Activated CD4-positive, CD25-positive, alpha-beta regulatory T cell (primary cell): Measurements from ENCODE around the gene PTPN6.
A peak's percentile ranks its signal among the peaks of the same experiment; 100 is the strongest.

Experiments
- DNase-seq, 4 experiments: peaks; one replicate each; lab custom pipeline; 2025; lab: John Stamatoyannopoulos, UW

PTPN6 gene

DNA sequence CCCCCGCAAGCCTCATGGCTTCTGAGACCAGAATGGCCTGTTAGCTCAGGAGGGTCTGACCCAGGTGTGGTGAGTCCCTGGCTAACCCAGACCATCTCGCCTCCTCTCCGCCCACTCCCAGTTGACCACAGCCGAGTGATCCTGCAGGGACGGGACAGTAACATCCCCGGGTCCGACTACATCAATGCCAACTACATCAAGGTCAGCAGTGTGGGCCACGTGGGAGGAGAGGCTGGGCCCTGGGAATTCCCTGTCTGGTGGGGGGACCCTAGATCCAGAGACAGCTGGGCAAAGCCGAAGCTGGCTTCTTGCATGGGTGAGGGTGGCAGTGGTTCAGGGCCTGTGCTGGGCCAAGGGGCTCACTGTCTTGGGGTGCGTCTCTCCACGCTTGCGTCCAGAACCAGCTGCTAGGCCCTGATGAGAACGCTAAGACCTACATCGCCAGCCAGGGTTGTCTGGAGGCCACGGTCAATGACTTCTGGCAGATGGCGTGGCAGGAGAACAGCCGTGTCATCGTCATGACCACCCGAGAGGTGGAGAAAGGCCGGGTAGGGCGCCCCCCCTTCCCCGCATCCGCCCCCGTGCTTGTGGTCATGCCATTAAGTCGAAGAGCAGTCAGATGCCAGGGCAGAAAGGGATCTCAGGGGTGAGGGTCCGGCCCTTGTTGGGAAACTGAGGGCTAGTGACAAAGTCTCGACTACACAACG is 5.0 kb downstream of the PTPN6 start:
- DNase-seq: no peak

DNA sequence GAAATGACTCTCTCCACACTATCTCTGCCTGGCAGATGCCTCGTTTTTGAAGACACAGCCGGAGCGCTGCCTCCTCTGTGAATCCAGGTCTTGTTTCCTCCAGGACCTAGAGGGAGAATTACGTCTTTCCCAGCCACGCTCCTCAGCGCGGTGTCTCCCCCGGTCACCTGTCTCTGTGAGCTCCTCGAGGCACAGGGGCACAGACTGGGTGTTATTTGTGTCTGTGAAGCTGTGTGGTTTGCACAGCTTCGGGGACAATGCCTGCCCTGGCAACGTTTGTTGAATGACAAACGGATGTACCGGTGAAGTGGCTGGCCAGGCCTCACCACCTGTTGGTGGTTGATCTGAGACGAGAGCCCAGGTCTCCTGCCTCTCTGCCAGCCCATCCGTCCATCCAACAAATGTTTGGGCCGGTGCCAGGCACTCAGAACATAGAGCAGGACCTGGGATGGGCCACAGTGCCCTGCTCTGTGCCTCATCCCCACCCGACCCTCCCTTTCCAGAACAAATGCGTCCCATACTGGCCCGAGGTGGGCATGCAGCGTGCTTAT is 6.1 kb downstream of the PTPN6 start:
- DNase-seq: no peak

DNA sequence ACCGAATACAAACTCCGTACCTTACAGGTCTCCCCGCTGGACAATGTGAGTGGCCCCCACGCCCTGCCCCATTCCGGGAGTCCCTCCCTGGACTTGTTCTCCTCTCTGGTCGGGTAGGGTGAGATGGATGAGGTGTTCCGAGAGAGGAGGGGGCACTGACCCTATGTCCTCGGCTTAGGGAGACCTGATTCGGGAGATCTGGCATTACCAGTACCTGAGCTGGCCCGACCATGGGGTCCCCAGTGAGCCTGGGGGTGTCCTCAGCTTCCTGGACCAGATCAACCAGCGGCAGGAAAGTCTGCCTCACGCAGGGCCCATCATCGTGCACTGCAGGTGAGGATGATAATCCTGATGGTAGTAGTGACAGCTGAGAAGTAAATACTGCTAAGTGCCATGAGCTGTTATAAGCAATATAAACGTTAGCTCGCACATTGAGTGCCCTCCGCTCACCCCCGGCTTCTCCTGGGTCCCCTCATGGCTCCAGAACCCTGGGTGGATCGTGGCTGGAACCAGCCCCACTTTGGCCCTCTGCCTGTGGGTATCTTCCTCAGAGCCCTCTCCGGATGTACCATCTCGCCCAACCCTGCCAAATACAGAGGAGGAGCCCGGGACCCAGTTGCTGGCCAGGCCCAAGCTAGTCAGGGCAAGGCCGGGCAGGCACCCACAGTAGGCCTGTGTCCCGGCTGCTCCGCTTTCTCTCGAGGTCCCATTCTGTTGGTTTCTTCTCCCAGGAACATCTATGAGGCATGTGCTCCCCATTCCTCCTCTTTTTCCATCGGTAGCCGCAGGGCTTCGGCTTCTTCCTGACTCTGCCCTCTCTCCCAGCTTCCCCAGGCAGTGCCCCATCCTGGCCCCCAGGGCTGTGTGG is 6.8 kb downstream of the PTPN6 start:
- DNase-seq: no peak

DNA sequence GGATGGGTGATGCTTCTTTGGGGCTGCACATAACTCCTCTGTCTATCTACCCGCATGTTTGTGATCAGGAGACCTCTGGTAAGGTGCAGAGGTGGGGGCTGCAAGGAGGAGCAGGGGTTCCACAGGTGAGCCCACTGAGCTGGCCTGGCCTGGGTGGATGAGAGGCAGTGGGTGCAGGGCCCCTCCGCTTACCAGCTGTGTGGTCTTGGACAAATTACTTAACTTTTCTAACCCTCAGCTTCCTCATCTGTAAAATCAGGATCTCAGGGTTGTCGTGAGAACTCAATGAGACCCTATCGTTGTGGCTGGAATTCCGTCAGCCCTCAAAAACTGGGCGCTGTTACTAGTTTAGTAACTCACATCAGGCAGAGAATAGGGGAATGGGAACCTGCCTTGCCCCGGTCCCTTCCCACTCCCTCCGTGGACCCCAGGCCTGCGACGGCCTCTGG is 7.5 kb downstream of the PTPN6 start:
- DNase-seq: no peak

DNA sequence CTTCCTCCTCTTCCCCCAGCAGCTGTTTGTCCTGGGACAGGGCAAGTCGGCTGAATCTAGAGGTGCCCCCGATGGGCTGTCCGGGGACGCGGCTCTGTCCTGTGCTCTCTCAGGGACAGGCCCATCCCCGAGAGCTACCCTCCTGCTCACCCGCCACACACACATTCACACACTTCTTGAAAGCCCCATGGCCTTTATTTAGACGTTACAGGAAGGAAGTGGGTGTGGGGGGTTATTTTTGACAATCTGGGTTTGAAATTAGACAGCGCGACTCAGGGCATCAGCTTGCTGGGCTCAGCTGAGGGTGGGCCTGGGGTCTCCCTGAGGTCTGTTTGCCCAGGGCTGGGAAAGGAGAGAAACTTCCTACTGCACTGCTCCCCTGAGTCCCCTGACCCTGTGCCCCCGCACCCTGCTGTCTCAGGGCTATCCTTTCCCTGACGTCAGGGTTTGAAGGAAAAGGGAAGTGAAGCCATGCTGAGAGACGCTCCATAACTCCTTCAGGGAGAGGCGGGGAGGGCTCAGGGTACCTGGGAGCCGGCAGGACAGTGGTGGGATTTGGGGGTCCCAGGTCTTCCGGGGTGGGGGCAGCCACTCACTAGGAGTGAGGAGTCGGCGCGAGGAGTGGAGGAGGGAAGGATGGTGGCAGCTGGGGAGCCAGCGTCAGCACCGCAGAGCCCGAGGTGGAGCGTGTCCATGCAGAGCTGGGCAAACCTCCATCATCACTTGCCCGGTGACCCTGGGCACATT is 8.1 kb downstream of the PTPN6 start:
- DNase-seq: peak in 3 of 4 experiments; percentile 41 to 48 (median 43)

DNA sequence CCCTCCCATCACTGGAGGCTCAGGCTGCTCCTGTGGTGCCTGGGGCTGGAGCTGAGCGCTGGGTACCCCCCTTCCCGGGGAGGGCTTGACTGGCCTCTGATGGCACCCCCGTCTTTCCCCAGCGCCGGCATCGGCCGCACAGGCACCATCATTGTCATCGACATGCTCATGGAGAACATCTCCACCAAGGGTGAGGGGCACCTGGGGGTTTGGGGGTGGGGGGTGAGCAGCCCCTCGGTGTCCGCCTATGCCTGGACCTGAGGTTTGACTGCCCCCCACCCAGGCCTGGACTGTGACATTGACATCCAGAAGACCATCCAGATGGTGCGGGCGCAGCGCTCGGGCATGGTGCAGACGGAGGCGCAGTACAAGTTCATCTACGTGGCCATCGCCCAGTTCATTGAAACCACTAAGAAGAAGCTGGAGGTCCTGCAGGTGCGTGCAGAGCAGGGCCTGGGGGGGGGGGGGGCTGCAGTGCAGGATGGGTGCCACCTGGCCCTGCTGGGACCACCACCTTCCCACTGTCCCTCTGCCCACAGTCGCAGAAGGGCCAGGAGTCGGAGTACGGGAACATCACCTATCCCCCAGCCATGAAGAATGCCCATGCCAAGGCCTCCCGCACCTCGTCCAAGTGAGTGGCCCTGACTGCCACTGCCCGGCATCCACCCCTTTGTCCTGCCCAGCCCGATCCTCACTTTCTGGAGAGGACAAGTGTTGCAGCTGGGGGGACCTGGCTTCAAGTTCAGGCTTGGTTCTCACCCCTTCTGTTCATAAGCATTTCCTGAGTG is 8.8 kb downstream of the PTPN6 start:
- DNase-seq: no peak

DNA sequence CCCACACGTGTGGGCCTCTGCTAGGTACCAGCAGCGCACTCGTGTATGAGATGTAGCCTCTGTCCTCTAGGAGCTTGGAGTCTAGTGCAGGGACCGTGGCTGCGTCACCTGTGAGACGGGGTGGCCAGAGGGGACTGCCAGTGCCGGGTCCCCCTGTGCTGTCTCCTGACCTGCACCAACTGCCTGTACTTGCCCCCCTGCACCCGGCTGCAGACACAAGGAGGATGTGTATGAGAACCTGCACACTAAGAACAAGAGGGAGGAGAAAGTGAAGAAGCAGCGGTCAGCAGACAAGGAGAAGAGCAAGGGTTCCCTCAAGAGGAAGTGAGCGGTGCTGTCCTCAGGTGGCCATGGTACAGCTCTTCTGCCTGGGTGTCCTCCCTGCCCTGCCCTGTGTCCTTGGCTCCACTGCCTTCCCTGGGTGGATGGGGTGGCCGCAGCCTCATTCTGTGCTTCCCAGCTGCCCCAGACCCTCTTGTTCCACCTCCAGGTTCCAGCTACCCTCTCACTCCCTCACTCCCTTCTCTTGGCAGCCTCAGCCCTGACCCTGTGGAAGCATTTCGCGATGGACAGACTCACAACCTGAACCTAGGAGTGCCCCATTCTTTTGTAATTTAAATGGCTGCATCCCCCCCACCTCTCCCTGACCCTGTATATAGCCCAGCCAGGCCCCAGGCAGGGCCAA is 9.6 kb downstream of the PTPN6 start:
- DNase-seq: no peak

DNA sequence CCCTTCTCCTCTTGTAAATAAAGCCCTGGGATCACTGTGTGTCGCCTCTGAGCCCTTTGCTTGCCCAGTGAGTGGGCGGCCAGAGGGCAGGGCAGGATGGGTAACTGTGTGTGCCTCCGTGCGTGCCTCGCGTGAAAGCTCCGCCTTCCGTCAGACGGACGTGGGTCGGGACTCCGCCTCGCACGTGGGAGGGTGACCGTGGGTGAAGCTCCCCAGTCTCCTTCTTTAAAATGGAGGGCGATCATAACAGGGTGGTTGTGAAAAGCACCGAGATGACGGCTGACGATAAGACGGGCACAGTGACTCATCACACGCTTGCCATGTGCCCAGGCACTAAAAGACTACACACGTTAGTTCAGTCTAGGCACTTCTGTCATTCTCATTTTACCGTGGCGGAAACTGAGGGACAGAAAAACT is 10.1 kb downstream of the PTPN6 start:
- peak; percentile 73 to 82 (median 76) for DNase-seq

DNA sequence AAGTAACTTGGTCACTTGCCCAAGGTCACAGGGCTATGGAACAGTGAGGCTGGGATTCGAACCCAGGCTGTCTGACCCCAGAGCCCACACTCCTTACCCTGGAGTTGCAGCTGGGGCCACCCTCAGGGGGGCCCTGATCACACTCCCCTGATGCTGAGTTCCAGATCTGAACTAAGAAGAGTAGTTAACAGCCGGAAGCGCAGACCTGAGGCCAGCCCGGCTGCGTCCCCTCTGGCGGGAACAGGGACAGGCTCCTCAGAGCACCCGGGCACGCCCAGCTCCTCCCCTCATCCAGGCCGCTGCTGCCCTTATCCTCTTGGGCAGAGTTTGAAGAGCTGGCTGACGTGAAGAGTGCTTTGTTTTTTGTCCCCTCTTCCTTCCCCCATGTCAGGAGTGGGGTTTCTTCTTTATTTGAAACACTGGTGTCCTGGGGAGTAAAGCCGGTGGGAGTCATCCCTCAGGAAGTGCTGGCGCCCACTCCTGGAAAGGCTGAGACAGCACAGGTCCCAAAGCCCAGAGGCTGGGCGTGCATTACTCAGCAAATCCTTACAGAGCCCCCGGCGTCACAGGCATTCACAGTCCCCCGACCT is 10.6 kb downstream of the PTPN6 start:
- peak in 1 of 4 experiments; percentile 36 for DNase-seq

DNA sequence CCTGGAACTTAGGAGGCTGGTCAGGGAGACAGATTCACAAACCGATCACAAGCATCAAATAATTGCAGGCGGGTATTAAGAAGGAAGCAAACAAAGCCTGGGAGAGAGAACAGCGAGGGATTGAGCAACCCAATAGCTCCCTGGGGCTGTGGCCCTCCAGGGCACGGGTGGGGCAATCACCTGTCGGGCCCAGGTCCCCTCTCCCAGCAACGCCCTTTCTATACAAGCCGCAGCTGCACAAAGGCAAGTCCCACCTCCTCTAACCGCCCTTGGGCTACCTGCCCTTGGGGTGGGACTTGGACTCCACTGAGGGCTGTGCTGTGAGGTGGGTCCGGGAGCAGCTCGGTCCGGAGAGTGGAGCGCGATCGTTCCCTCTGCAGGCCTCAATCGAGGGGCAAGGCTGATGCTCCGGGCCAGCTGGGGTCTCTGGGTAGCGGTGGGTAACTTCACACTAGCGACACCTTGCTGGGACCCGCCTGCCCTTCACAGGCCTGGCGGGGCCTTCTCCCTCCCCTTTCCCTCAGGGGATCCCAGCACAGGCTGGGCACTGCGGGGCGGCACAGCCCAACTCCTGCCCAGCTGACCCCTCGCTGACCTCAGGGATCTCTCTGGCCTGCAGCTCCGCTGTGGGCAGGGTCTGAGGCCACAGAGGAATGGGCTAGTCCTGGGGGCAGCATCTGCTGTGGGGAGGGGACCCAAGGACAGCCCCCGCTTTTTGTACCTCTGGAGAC is 11.3 kb downstream of the PTPN6 start:
- no peak for DNase-seq

DNA sequence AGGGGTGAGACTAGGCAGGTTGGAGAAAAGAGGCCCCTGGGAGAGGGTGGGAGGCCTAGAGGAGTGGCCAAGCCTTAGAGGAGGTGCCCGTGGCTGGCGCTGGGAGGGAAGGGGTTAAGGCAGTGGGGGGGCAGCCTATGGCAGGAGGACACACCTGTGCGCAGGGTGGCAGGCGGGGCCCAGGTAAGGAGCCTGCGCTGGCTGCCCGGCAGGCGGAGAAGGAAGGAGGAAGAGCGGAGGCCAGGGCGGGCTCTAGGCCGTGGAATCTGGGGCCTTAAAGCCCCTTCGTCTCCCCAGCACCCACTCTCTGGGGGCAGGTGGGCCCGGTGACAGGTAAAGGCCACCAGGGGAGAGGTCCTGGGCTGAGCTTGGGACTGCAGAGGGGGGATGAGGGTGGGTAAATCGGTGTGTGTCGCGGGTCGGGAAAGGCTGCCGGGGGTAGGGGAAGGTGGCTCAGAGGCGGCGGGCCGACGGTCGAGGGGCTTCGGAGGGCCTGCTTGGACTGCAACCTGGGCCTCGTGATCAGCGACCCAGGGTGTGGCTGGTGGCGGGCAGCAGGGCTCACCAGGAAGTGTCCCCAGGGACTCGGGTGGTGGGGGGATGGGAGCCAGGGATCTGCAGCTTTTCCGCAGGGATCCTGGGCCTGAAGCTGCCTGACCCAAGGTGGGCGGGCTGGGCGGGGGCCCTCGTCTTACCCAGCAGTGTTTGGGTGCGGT is 12.0 kb downstream of the PTPN6 start:
- DNase-seq: no peak

DNA sequence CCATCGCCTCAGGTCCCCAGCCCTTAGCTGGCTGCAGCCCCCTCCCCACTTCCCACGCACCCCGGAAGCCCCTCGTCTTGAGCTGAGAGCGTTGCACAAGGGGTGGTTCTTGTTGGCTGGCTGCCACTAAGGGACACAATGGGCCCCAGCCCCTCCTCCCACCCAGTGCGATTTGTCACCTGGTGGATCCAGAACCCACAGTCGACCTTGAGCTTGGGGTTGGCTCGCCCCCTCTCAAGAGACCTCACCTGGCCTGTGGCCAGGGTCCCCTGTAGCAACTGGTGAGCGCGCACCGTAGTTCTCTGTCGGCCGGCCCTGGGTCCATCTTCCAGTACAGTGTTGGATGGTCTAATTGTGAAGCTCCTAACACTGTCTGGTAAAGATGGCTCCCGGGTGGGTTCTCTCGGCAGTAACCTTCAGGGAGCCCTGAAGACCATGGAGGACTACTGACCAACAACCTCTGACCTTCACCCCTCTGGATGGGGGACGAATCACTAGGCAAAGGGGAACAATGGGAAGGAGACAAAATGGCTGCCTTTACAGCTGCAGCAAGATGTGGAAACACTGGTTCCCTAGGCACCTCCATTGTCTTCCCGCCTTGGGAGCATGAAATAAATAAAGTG is 12.7 kb downstream of the PTPN6 start:
- DNase-seq: no peak

DNA sequence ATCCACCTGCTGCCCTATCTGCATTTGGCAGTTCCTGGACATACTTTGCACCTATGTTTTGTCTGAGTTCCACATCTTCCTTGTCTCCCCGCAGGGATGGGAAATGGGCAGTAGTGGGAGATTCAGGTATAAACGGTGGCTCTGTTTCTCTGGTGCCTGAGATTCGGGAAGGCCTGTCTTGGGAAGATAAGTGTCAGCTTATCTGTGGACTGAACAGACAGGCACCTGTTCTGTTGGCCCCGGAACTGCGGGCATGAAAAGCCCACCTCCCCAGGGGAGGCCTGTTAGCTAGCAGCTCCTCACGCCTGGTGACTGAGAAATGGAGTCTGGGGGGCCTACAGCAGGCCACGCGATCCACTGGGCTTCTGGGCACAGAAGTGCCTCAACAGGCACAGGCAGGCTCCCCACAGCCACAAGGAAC is 13.5 kb downstream of the PTPN6 start:
- DNase-seq: no peak

DNA sequence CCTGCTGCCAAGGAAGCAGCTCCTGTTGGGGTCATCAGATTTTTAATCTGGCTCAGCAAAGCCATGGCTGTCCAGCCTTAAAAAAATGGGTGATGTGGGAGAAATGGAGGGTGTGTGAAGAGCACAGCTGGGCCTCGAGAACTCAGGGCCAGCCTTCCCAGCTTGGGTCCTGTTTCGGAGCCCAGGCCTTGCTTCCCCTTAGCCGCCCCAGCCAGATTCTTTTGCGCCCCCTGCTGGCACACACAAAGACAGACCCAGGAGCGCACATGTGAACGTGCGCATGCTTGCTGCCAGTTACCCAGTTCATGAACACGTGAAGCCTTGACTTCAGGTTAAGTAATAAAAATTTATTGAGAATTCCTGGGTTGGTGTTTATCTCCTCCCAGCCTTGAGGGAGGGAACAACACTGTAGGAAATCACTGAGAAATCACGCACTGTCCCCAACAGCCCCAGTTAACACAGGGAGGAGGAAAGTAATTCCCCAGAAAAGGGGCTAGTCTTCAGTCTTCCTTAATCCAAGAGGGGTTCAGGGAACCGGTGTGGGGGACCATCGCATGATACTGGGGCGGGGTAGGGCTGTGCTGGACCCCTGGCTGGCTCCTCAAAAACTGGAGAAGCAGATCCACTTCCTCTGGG is 14.0 kb downstream of the PTPN6 start:
- DNase-seq: peak; percentile 61 to 82 (median 76)

DNA sequence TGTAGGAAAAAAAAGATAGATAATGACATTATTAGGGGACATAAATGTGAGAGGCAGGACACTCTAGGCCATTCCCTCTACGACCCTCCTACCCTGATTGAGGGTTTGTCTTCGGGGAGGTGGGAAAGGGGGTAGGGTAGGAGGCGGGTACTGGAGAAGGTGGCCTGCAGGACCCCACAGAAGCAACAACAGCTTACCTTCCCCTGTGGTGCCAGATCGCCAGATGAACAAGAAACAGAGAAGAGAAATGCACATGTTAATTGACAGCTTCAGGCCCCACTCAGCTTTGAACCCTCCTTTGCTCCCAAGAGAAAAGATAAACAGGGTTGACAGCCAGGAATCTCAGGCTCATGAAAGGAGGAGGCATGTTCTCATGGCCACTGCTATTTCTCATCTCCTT is 14.6 kb downstream of the PTPN6 start:
- DNase-seq: no peak

DNA sequence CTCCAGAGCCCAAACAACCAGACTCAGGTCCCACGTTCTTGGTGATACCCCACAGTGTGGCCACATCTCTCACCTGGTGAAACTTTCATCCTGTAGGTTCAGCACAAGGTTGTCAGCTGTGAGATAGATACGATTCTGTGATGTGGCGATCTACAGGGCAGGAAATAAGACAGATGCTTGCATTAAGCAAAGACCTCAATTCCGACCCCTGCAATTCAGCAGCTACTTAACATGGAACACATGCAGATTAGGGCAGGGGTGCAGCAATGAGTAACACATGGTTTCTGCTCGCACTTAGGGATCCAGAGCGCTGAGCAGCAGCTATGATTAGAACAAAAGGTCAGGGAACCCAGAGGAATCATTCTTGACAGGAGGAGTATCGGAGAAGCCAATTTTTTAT is 15.2 kb downstream of the PTPN6 start:
- DNase-seq: no peak

DNA sequence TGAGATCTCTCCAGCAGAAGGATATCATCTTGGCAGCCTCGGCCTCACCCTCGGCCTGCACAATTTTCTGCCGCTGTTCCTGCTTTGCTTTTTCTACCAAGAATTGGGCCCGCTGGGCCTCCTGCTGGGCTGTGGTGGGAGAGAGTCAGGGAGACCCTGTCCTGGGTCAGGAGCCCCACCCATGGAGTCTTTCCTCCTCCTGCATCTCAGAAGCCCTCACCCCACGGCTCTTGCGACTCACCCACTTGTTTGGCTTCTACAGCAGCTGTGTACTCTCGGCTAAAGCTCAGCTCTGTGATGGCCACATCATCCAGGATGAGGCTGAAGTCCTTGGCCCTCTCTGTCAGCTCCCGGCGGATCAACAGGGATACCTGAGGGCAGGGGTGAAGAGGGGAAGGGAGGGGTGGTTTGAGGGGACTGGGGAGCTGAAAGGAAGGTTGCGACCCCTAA is 16.5 kb downstream of the PTPN6 start:
- no peak for DNase-seq

DNA sequence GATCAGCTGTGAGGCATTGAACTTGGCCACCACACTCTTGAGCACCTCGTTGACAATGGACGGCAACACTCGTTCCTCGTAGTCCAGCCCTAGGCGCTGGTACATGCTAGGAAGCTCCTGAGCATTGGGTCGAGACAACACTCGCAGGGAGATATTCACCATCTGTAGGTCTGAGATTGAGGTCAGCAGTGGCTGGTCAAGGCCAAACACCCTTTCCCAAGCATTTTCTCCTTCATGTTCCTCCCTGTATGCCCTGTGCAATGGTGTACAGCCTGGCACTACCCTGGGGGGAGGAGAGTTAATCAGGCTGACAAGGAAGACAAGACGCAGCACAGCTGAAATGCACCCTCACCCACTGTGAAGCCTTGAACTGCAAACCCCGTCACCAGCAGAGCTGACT is 17.3 kb downstream of the PTPN6 start:
- DNase-seq: no peak
